ENCODE measurements around the gene RANBP17.
"Not testable (repeated sequence)": the region's sequence is repeated elsewhere in the genome, so short reads cannot be mapped to it uniquely, and the experiment has no call there.

The RANBP17 gene

GRCh38 chr5:170945275-170945674 is 83.5 kb downstream of the RANBP17 start:
- H3K27me3 ChIP-seq (ENCODE audit: insufficient read depth, poor library complexity, severe bottlenecking), result no peaks in the 10 kb centered on the region
- no peak overlapping the region for H3K27ac ChIP-seq (replicated peaks)
- TF ChIP-seq GABPA (IDR thresholded peaks at IDR 0.05; ENCODE audit: low read depth), result no peak
- DNase-seq (ENCODE audit: low read depth in 1 of 2, low spot score in 1 of 2), result no peak
- H3K4me3 ChIP-seq (replicated peaks; ENCODE audit: insufficient read depth, low read length), result no peak overlapping the region

GRCh38 chr5:170960567-170960966 is 98.7 kb downstream of the RANBP17 start:
- no peak for DNase-seq (ENCODE audit: low read depth in 1 of 2, low spot score in 1 of 2)
- TF ChIP-seq POLR2AphosphoS5 (IDR thresholded peaks at IDR 0.05; ENCODE audit: low read depth), result no peak
- no peak for TF ChIP-seq REST (IDR thresholded peaks at IDR 0.05; ENCODE audit: insufficient replicate concordance, low read depth)
- TF ChIP-seq, protein P1, sequence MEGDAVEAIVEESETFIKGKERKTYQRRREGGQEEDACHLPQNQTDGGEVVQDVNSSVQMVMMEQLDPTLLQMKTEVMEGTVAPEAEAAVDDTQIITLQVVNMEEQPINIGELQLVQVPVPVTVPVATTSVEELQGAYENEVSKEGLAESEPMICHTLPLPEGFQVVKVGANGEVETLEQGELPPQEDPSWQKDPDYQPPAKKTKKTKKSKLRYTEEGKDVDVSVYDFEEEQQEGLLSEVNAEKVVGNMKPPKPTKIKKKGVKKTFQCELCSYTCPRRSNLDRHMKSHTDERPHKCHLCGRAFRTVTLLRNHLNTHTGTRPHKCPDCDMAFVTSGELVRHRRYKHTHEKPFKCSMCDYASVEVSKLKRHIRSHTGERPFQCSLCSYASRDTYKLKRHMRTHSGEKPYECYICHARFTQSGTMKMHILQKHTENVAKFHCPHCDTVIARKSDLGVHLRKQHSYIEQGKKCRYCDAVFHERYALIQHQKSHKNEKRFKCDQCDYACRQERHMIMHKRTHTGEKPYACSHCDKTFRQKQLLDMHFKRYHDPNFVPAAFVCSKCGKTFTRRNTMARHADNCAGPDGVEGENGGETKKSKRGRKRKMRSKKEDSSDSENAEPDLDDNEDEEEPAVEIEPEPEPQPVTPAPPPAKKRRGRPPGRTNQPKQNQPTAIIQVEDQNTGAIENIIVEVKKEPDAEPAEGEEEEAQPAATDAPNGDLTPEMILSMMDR (IDR thresholded peaks at IDR 0.05; ENCODE audit: insufficient read depth, low read length), result no peak
- no peak for TF ChIP-seq GABPA (IDR thresholded peaks at IDR 0.05; ENCODE audit: low read depth)
- no peak for TF ChIP-seq SPI1 (IDR thresholded peaks at IDR 0.05; ENCODE audit: borderline replicate concordance, low read depth)
- no peak overlapping the region for H3K4me3 ChIP-seq (replicated peaks; ENCODE audit: insufficient read depth, low read length)
- no peaks in the 10 kb centered on the region for H3K27me3 ChIP-seq (ENCODE audit: insufficient read depth, poor library complexity, severe bottlenecking)
- no peak overlapping the region for H3K27ac ChIP-seq (replicated peaks)

DNA sequence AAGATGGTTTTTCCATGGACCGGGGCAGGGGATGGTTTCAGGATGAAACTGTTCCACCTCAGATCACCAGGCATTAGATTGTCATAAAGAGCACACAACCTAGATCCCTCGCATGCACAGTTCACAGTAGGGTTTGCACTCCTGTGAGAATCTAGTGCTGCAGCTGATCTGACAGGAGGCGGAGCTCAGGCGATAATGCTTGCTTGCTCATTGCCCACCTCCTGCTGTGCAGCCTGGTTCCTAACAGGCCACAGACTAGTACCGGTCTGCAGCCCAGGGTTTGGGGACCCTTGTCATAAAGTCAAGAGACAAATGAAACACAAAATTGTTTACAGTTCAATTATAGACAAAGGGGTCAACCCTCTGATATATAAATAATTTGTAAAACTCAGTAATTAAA is 101.7 kb downstream of the RANBP17 start:
- H3K27me3 ChIP-seq (ENCODE audit: insufficient read depth, poor library complexity, severe bottlenecking), result no peaks in the 10 kb centered on the region
- H3K27ac ChIP-seq (replicated peaks), result no peak overlapping the region
- H3K4me3 ChIP-seq (replicated peaks; ENCODE audit: insufficient read depth, low read length), result no peak overlapping the region
- DNase-seq (ENCODE audit: low read depth in 1 of 2, low spot score in 1 of 2), result no peak
- TF ChIP-seq, protein P1 (IDR thresholded peaks at IDR 0.05; ENCODE audit: insufficient read depth, low read length), result no peak
- TF ChIP-seq POLR2AphosphoS5 (IDR thresholded peaks at IDR 0.05; ENCODE audit: low read depth), result no peak
- TF ChIP-seq REST (IDR thresholded peaks at IDR 0.05; ENCODE audit: insufficient replicate concordance, low read depth), result no peak
- TF ChIP-seq GABPA (IDR thresholded peaks at IDR 0.05; ENCODE audit: low read depth), result no peak
- TF ChIP-seq SPI1 (IDR thresholded peaks at IDR 0.05; ENCODE audit: borderline replicate concordance, low read depth), result no peak

- Histone ChIP-seq H3K27me3 (ENCODE audit: insufficient read depth, poor library complexity, severe bottlenecking) (no peaks in the 10 kb centered on the region), H3K27ac (replicated peaks) (no peak overlapping the region), H3K4me3 (replicated peaks; ENCODE audit: insufficient read depth, low read length) (no peak overlapping the region)
- DNase-seq (ENCODE audit: low read depth in 1 of 2, low spot score in 1 of 2), result no peak
- TF ChIP-seq REST (IDR thresholded peaks at IDR 0.05; ENCODE audit: insufficient replicate concordance, low read depth), result no peak
- no peak for TF ChIP-seq SPI1 (IDR thresholded peaks at IDR 0.05; ENCODE audit: borderline replicate concordance, low read depth)
- TF ChIP-seq GABPA (IDR thresholded peaks at IDR 0.05; ENCODE audit: low read depth), result no peak
- no peak for TF ChIP-seq POLR2AphosphoS5 (IDR thresholded peaks at IDR 0.05; ENCODE audit: low read depth)
- TF ChIP-seq, protein P1 (IDR thresholded peaks at IDR 0.05; ENCODE audit: insufficient read depth, low read length), result no peak
Observed at GRCh38 chr5:170974461-170974860, 112.6 kb downstream of the RANBP17 start.

DNA sequence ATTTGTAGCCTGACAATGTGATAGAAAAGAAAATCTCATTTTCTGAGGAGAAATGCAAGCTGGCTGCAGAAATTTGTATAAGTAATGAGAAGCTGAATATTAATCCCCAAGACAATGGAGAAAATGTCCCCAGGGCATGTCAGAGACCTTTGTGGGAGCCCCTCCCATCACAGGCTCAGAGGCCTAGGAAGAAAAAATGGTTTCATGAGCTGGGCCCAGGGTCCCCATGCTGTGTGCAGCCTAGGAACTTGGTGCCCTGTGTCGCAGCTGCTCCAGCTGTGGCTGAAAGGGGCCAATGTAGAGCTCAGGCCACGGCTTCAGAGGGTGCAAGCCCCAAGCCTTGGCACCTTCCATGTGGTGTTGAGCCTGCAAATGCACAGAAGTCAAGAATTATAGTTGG is 118.4 kb downstream of the RANBP17 start:
- H3K27me3 ChIP-seq (ENCODE audit: insufficient read depth, poor library complexity, severe bottlenecking); DNase-seq (ENCODE audit: low read depth in 1 of 2, low spot score in 1 of 2); H3K27ac ChIP-seq (replicated peaks); H3K4me3 ChIP-seq (replicated peaks; ENCODE audit: insufficient read depth, low read length): not testable (repeated sequence)

Data from HL-60 (cell line).